ENCODE data around the gene ALX3. TPM values are rescaled to one million over a fixed set of nuclear protein-coding genes. Genes with fewer than 3 reads are reported as not detected.

ALX3 gene
- not detected in 2 replicates for total RNA-seq

GRCh38 chr1:110070671-110071242 is at the start of gene ALX3:
Gene ALX3, minus strand, starts transcription at chr1:110070672. Its CDS starts 60 bp downstream, at chr1:110070612.
- DNase-seq (ENCODE audit: extremely low read depth, low read depth, low spot score), result no peak

- no peak for DNase-seq (ENCODE audit: extremely low read depth, low read depth, low spot score)
These were observed 49.4 kb upstream of the ALX3 start for GRCh38 chr1:110119843-110120242.

GRCh38 chr1:110118636-110119396 is 48.3 kb upstream of the ALX3 start:
- no peak for DNase-seq (ENCODE audit: extremely low read depth, low read depth, low spot score)

DNA sequence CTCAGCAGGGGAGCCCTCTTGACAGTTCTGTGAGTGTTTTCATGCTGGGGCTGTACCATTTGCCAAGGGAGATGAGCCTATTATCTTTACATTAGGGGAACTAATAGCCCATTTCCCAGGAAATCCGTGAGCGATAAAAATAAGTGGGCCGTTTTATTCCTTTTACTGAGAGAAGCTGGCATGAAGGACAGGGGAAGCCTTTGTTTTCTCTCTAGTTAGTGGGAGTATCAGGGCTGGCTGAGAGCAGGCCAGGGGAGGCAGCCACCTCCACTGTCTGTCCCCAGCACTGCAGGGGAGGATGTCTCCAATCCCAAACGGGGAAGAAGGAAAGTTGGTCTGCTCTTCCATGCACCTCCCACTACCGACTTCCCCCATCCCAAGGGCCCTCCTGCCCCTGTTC is 44.3 kb upstream of the ALX3 start:
- no peak for DNase-seq (ENCODE audit: extremely low read depth, low read depth, low spot score)

DNA sequence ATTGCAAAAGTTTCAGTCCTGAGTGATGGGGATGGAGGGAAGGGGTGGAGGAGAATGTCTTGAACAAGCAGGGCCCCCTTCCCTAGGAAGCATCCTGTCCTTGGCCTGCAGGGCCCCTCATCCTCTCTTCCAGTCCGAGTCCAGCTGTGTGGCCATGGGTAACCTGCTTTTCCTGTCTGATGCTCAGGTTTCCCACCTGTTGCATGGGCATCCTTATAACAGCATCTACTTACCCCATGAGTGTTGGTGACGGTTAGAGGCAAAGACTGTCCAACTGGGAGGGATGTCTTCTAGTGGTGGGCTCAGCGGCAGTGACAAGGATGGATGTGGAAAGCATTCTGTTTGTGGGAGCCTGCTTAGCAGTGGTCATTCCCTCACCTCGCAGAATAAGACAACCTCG is 43.7 kb upstream of the ALX3 start:
- no peak for DNase-seq (ENCODE audit: extremely low read depth, low read depth, low spot score)

- no peak for DNase-seq (ENCODE audit: extremely low read depth, low read depth, low spot score)
These were observed 43.1 kb upstream of the ALX3 start for GRCh38 chr1:110113551-110113950.

DNA sequence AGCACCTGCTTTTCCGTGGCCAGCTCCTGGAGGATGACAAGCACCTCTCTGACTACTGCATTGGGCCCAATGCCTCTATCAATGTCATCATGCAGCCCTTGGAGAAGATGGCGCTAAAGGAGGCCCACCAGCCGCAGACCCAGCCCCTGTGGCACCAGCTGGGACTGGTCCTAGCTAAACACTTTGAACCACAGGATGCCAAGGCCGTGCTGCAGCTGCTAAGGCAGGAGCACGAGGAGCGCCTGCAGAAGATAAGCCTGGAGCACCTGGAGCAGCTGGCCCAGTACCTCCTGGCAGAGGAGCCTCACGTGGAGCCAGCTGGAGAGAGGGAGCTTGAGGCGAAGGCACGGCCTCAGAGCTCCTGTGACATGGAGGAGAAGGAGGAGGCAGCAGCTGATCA is 42.2 kb upstream of the ALX3 start:
- DNase-seq (ENCODE audit: extremely low read depth, low read depth, low spot score), result no peak

- no peak for DNase-seq (ENCODE audit: extremely low read depth, low read depth, low spot score)
These were observed 41.7 kb upstream of the ALX3 start, which contains the start of gene UBL4B for GRCh38 chr1:110112143-110112542. Gene UBL4B, plus strand, starts transcription at chr1:110112443. Its CDS starts 92 bp downstream, at chr1:110112535.

GRCh38 chr1:110111081-110111480 is 40.6 kb upstream of the ALX3 start:
- no peak for DNase-seq (ENCODE audit: extremely low read depth, low read depth, low spot score)

DNA sequence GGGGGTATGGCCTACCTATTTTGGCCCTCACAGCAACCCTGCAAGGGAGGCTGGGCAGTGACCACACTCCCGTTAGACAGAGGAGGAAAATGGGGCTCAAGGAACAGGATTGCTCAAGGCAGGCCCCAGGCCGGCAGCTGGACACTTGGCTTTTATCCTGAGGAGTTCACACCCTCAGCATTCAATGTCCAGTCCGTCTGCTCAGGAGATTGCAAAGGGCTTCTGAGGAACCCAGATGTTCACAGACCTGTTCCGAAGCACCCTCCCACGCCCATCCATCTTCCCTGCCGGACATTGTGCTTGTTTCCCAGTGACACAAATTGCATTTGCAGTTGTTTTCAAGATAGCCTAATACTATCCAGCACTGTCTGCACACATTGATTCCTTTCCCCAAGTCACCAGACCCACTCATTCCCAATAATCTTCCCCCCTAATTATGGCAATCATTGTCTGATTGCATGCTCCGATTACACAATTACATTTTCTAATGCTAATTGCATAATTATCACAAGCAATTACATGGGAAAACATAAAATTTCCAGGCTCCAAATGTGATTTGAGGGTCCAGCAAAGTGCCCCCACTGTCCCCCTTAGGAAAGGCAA is 37.5 kb upstream of the ALX3 start:
- DNase-seq (ENCODE audit: extremely low read depth, low read depth, low spot score), result no peak

DNA sequence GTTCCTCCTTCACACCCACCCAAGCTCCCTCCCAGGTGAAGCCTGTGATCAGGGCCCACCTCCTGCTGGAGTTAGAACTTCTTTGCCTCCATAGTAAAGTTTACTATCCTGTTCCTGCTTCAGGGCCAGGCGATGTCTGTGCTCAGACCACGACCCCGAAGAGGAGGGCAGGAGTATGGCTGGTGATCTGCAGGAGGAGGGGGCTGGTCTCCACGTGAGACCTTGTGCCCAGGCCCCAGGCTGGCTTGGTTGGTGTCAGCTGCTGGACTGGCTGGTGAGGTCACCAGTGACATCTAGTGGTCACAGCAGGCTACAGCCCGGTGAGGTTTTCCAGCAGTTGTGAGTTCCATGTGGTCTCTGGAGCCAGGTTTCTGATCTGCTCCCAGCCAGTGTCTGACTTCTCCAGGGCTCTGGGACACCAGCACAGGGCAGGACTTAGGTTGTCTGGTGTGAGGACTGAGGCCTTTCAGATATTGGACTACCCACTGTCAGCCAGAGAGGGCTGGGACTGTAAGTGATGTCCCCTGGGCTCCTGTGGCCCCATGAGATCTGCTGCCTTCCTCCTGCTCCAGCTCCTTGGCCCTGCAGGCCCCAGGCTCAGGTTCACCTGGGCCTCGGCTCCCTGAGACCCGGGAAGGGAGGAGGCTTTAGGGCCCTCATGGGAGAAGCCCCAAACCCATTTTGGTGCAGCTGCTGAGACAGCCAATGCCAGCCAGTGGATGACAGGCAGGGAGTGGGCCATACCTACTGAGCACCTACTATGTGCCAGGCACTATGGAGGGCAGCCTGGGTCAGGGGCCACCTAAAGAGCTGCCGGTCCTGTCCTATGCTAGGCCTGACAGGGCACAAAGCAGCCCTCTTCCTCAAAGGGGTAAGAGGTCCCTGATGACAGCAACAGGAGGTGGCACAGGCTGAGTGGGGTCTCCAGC is 35.8 kb upstream of the ALX3 start:
- DNase-seq (ENCODE audit: extremely low read depth, low read depth, low spot score), result no peak

GRCh38 chr1:110102081-110102480 is 31.6 kb upstream of the ALX3 start:
- no peak for DNase-seq (ENCODE audit: extremely low read depth, low read depth, low spot score)

DNA sequence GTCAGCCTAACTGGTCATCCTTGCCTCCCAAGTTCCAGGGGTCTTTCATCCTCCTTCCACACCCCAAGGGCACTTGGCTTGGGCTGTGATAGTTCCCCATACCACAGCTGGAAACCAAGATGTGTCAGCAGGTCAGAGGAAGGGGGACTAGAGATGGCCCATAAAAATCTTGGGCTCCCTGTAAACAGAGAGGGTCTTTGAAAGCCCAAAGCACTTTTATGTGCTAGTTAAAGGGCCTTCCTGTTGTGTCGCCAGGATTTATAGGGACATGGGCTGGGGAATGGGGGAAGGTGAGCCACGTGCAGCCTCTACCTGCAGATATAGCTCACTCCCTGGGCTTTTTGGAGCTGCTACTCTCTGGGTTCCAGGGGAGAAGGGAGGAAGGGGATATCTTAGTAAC is 29.9 kb upstream of the ALX3 start:
- no peak for DNase-seq (ENCODE audit: extremely low read depth, low read depth, low spot score)

GRCh38 chr1:110098222-110099026 is 28.0 kb upstream of the ALX3 start:
- DNase-seq (ENCODE audit: extremely low read depth, low read depth, low spot score), result no peak

- DNase-seq (ENCODE audit: extremely low read depth, low read depth, low spot score), result no peak
These were observed 27.2 kb upstream of the ALX3 start for GRCh38 chr1:110097507-110098221.

GRCh38 chr1:110094931-110095654 is 24.6 kb upstream of the ALX3 start:
- DNase-seq (ENCODE audit: extremely low read depth, low read depth, low spot score), result no peak

- no peak for DNase-seq (ENCODE audit: extremely low read depth, low read depth, low spot score)
These were observed 22.5 kb upstream of the ALX3 start for GRCh38 chr1:110092991-110093390.

DNA sequence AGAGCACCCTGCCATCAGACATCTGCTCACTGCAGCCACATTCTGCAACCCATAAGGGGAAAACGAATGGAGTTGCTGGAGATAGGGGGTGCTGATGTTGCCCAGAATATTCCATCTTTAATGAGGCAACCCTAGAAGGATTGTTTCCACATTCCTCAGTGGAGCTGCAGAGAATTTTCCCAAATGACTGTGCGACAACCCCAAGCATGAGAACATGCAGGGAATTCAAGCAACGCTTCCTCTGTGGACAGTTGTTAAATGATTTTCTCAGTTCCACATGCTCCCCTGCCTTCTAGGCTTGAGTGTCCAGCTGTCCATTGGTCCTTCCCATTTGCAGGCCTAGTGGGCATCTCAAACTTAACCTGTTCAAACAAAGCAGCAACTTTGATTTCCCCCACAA is 21.3 kb upstream of the ALX3 start:
- DNase-seq (ENCODE audit: extremely low read depth, low read depth, low spot score), result no peak

DNA sequence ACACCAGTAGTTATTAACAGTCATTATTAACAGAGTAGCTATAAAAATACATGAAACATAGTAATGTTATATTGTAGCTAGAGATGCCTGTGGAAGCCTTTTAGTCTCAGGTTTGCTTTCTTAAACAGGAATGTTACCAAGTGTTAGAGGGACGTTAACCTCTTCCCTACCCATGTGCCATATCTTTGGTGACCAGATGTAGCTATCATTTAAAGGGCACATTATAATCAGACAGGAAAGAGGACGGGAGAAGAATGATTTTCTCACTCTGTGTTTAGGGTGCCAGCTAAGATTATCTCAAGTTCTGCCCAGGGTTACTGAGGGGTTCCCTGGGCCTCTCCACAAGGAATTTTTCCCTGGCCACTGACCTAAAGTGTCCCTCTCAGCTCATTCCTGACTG is 20.9 kb upstream of the ALX3 start:
- DNase-seq (ENCODE audit: extremely low read depth, low read depth, low spot score), result no peak
